Activated CD4-positive, alpha-beta T cell treated with anti-CD3 and anti-CD28 coated beads, Interleukin-2, amount 10 ng/mL, durations not matched to agents 24 days and 14 days (primary cell): ENCODE data around the gene RAI2. TPM values are rescaled to one million over a fixed set of nuclear protein-coding genes. Genes with fewer than 3 reads are reported as not detected.

Source experiments
- DNase-seq: peaks from one replicate; pipeline ENCODE4 v3.0.0; 2022
- H3K27ac Mint-ChIP-seq: one replicate; pipeline ENCODE4 v1.8.0; 2022; ENCODE audit warnings: mild to moderate bottlenecking, mixed read lengths
- H3K27me3 Mint-ChIP-seq: one replicate; pipeline ENCODE4 v1.8.0; 2022; ENCODE audit warnings: mixed read lengths
- H3K36me3 Mint-ChIP-seq: one replicate; pipeline ENCODE4 v1.8.0; 2022; ENCODE audit warnings: low read depth, mild to moderate bottlenecking, mixed read lengths
- H3K4me1 Mint-ChIP-seq: one replicate; pipeline ENCODE4 v1.8.0; 2021; ENCODE audit warnings: mixed read lengths
- H3K4me3 Mint-ChIP-seq: one replicate; pipeline ENCODE4 v1.8.0; 2022; ENCODE audit warnings: mild to moderate bottlenecking, moderate library complexity, mixed read lengths
- H3K9me3 Mint-ChIP-seq: one replicate; pipeline ENCODE4 v1.8.0; 2021; ENCODE audit warnings: mixed read lengths
- intact Hi-C: fragments of 100-400 bp; cut with micrococcal nuclease; formaldehyde crosslinking; loops from one replicate; pipeline ENCODE4 v1.15.1; 2023
- total RNA-seq: library from RNA; stranded (reverse); gene quantifications from 2 replicates; pipeline ENCODE4 v1.2.3, GENCODE V29; 2022

The RAI2 gene
- total RNA-seq, 1 donor from 2014 or later = 0.16 TPM

- no peaks in the 10 kb centered on the region for H3K4me1 Mint-ChIP-seq
- H3K27me3 Mint-ChIP-seq = no peaks in the 10 kb centered on the region
- DNase-seq = no peak
- no peaks in the 10 kb centered on the region for H3K9me3 Mint-ChIP-seq
- intact Hi-C loops = no loop called here
- H3K27ac Mint-ChIP-seq = no peak overlapping the region
- no peaks in the 10 kb centered on the region for H3K36me3 Mint-ChIP-seq
- no peak overlapping the region for H3K4me3 Mint-ChIP-seq
These were observed 42.4 kb downstream of the RAI2 start for GRCh38 chrX:17818726-17819125.

GRCh38 chrX:17817251-17817650 is 43.8 kb downstream of the RAI2 start:
- DNase-seq = no peak
- no peaks in the 10 kb centered on the region for H3K27me3 Mint-ChIP-seq
- no peaks in the 10 kb centered on the region for H3K9me3 Mint-ChIP-seq
- H3K4me3 Mint-ChIP-seq = no peak overlapping the region
- intact Hi-C loops = no loop called here
- H3K27ac Mint-ChIP-seq = no peak overlapping the region
- no peaks in the 10 kb centered on the region for H3K36me3 Mint-ChIP-seq
- H3K4me1 Mint-ChIP-seq = no peaks in the 10 kb centered on the region

GRCh38 chrX:17814557-17814956 is 46.5 kb downstream of the RAI2 start:
- DNase-seq = no peak
- Mint-ChIP-seq H3K27ac (no peak overlapping the region), H3K4me1 (no peaks in the 10 kb centered on the region), H3K4me3 (no peak overlapping the region), H3K27me3 (no peaks in the 10 kb centered on the region), H3K36me3 (no peaks in the 10 kb centered on the region), H3K9me3 (no peaks in the 10 kb centered on the region)
- intact Hi-C loops = no loop called here

- H3K36me3 Mint-ChIP-seq = no peaks in the 10 kb centered on the region
- H3K4me1 Mint-ChIP-seq = no peaks in the 10 kb centered on the region
- no peak for DNase-seq
- intact Hi-C loops = no loop called here
- no peak overlapping the region for H3K27ac Mint-ChIP-seq
- H3K4me3 Mint-ChIP-seq = no peak overlapping the region
- no peaks in the 10 kb centered on the region for H3K27me3 Mint-ChIP-seq
- H3K9me3 Mint-ChIP-seq = no peaks in the 10 kb centered on the region
These were observed 47.0 kb downstream of the RAI2 start for GRCh38 chrX:17814059-17814458.

- DNase-seq = no peak
- intact Hi-C loops = no loop called here
- Mint-ChIP-seq H3K36me3 (no peaks in the 10 kb centered on the region), H3K4me3 (no peak overlapping the region), H3K27ac (no peak overlapping the region), H3K4me1 (no peaks in the 10 kb centered on the region), H3K27me3 (no peaks in the 10 kb centered on the region), H3K9me3 (no peaks in the 10 kb centered on the region)
These were observed 47.8 kb downstream of the RAI2 start for GRCh38 chrX:17813277-17813676.

- Mint-ChIP-seq H3K4me3 (no peak overlapping the region), H3K9me3 (no peaks in the 10 kb centered on the region), H3K27ac (no peak overlapping the region), H3K27me3 (no peaks in the 10 kb centered on the region), H3K4me1 (no peaks in the 10 kb centered on the region), H3K36me3 (no peaks in the 10 kb centered on the region)
- no peak for DNase-seq
- intact Hi-C loops = no loop called here
These were observed 48.3 kb downstream of the RAI2 start for GRCh38 chrX:17812763-17813162.

GRCh38 chrX:17809984-17810383 is 51.1 kb downstream of the RAI2 start:
- H3K27me3 Mint-ChIP-seq = no peaks in the 10 kb centered on the region
- H3K4me1 Mint-ChIP-seq = no peaks in the 10 kb centered on the region
- no peak overlapping the region for H3K27ac Mint-ChIP-seq
- no peaks in the 10 kb centered on the region for H3K36me3 Mint-ChIP-seq
- DNase-seq = no peak
- intact Hi-C loops = no loop called here
- no peaks in the 10 kb centered on the region for H3K9me3 Mint-ChIP-seq
- no peak overlapping the region for H3K4me3 Mint-ChIP-seq

- intact Hi-C loops = no loop called here
- Mint-ChIP-seq H3K36me3 (no peaks in the 10 kb centered on the region), H3K4me3 (no peak overlapping the region)
These were observed 51.8 kb downstream of the RAI2 start for GRCh38 chrX:17809273-17809672.

GRCh38 chrX:17805120-17805519 is 56.0 kb downstream of the RAI2 start:
- Mint-ChIP-seq H3K4me3 (no peak overlapping the region), H3K4me1 (no peaks in the 10 kb centered on the region), H3K27ac (no peak overlapping the region), H3K27me3 (no peaks in the 10 kb centered on the region), H3K36me3 (no peaks in the 10 kb centered on the region), H3K9me3 (no peaks in the 10 kb centered on the region)
- intact Hi-C loops = no loop called here
- DNase-seq = no peak

More at GRCh38 chrX:17809273-17809672, 51.8 kb downstream of the RAI2 start:
- no peak for DNase-seq
- Mint-ChIP-seq H3K27me3 (no peaks in the 10 kb centered on the region), H3K9me3 (no peaks in the 10 kb centered on the region), H3K27ac (no peak overlapping the region), H3K4me1 (no peaks in the 10 kb centered on the region)

GRCh38 chrX:17803449-17803848 is 57.6 kb downstream of the RAI2 start:
- H3K4me1 Mint-ChIP-seq = no peaks in the 10 kb centered on the region
- DNase-seq = no peak
- no peak overlapping the region for H3K4me3 Mint-ChIP-seq
- no peak overlapping the region for H3K27ac Mint-ChIP-seq
- H3K9me3 Mint-ChIP-seq = no peaks in the 10 kb centered on the region
- intact Hi-C loops = no loop called here
- no peaks in the 10 kb centered on the region for H3K36me3 Mint-ChIP-seq
- no peaks in the 10 kb centered on the region for H3K27me3 Mint-ChIP-seq

- H3K27ac Mint-ChIP-seq = no peak overlapping the region
- no peaks in the 10 kb centered on the region for H3K36me3 Mint-ChIP-seq
- H3K4me3 Mint-ChIP-seq = no peak overlapping the region
- no peaks in the 10 kb centered on the region for H3K9me3 Mint-ChIP-seq
- intact Hi-C loops = no loop called here
- DNase-seq = no peak
- no peaks in the 10 kb centered on the region for H3K27me3 Mint-ChIP-seq
- no peaks in the 10 kb centered on the region for H3K4me1 Mint-ChIP-seq
These were observed 58.3 kb downstream of the RAI2 start for GRCh38 chrX:17802756-17803155.

- H3K4me1 Mint-ChIP-seq = no peaks in the 10 kb centered on the region
- no peaks in the 10 kb centered on the region for H3K27me3 Mint-ChIP-seq
- H3K9me3 Mint-ChIP-seq = no peaks in the 10 kb centered on the region
- H3K27ac Mint-ChIP-seq = no peak overlapping the region
- DNase-seq = no peak
- intact Hi-C loops = no loop called here
- H3K36me3 Mint-ChIP-seq = no peaks in the 10 kb centered on the region
- H3K4me3 Mint-ChIP-seq = no peak overlapping the region
These were observed 59.7 kb downstream of the RAI2 start for GRCh38 chrX:17801431-17801830.

GRCh38 chrX:17798921-17799320 is 62.2 kb downstream of the RAI2 start:
- Mint-ChIP-seq H3K4me3 (no peak overlapping the region), H3K4me1 (no peaks in the 10 kb centered on the region), H3K36me3 (no peaks in the 10 kb centered on the region), H3K27me3 (no peaks in the 10 kb centered on the region), H3K9me3 (no peaks in the 10 kb centered on the region), H3K27ac (no peak overlapping the region)
- no peak for DNase-seq
- intact Hi-C loops = no loop called here

- DNase-seq = no peak
These were observed 68.3 kb downstream of the RAI2 start for GRCh38 chrX:17792826-17793225.

GRCh38 chrX:17788956-17789562 is 72.0 kb downstream of the RAI2 start:
- no peaks in the 10 kb centered on the region for H3K9me3 Mint-ChIP-seq
- H3K27ac Mint-ChIP-seq = no peak overlapping the region
- intact Hi-C loops = loop anchor here (5.0 kb wide), 1 partner anchor 588 kb away; no protein-coding TSS in a partner anchor
- peaks cover 5% of the 10 kb centered on the region for H3K27me3 Mint-ChIP-seq
- H3K36me3 Mint-ChIP-seq = no peaks in the 10 kb centered on the region
- no peak for DNase-seq
- H3K4me1 Mint-ChIP-seq = peaks cover 2% of the 10 kb centered on the region
- H3K4me3 Mint-ChIP-seq = no peak overlapping the region

More at GRCh38 chrX:17792826-17793225, 68.3 kb downstream of the RAI2 start:
- Mint-ChIP-seq H3K9me3 (no peaks in the 10 kb centered on the region), H3K27me3 (peaks cover 4% of the 10 kb centered on the region), H3K36me3 (no peaks in the 10 kb centered on the region), H3K27ac (no peak overlapping the region), H3K4me1 (peaks cover 2% of the 10 kb centered on the region), H3K4me3 (no peak overlapping the region)
- intact Hi-C loops = no loop called here
